GM23338 (cell line): ENCODE results near the gene GPR78.

Experiments
- CREB1 ChIP-seq: fragments of 250-450 bp; sonication (Bioruptor Pico); IDR thresholded peaks from 2 replicates; pipeline ENCODE4 v1.5.0; 2020; ENCODE audit warnings: low read depth, mild to moderate bottlenecking, moderate library complexity
- CTCF ChIP-seq, 2 experiments: fragments of 200-600 bp in 1 of 2; sonication (generic) in 1 of 2; conservative IDR thresholded peaks; 2 replicates each; pipeline versions ENCODE4 v1.5.1 to v1.6.1; 2016 to 2017; ENCODE audit warnings: antibody characterized with exemption in 2 of 2, low read depth in 2 of 2, mild to moderate bottlenecking in 2 of 2, moderate library complexity in 1 of 2
- EZH2 ChIP-seq: fragments of 200-600 bp; sonication (generic); IDR thresholded peaks from one replicate; pipeline ENCODE4 v1.8.0; 2017; ENCODE audit warnings: antibody characterized with exemption, mild to moderate bottlenecking, low read depth; ENCODE audit not compliant: unreplicated experiment
- EZH2phosphoT487 ChIP-seq: fragments of 200-600 bp; sonication (generic); IDR thresholded peaks from one replicate; pipeline ENCODE4 v1.8.1; 2018; ENCODE audit warnings: antibody characterized with exemption; ENCODE audit not compliant: unreplicated experiment
- JUNB ChIP-seq: IDR thresholded peaks from one replicate; pipeline ENCODE4 v1.6.1; 2016; ENCODE audit warnings: antibody characterized with exemption; ENCODE audit not compliant: unreplicated experiment
- POLR2AphosphoS5 ChIP-seq: IDR thresholded peaks from 2 replicates; pipeline ENCODE4 v1.6.1; 2016; ENCODE audit warnings: antibody characterized with exemption, low read depth
- REST ChIP-seq: IDR thresholded peaks from one replicate; pipeline ENCODE4 v1.6.1; 2018; ENCODE audit warnings: antibody characterized with exemption; ENCODE audit not compliant: unreplicated experiment
- STAT1 ChIP-seq: IDR thresholded peaks from one replicate; pipeline ENCODE4 v1.6.1; 2016; ENCODE audit warnings: antibody characterized with exemption; ENCODE audit not compliant: unreplicated experiment
- ZNF114 ChIP-seq: fragments of 250-450 bp; sonication (Bioruptor Pico); IDR thresholded peaks from 2 replicates; pipeline ENCODE4 v1.5.0; 2020; ENCODE audit warnings: mild to moderate bottlenecking, moderate library complexity

GRCh38 chr4:8593264-8594096 is 13.3 kb downstream of the GPR78 start:
- TF ChIP-seq CTCF (conservative IDR thresholded peaks at IDR 0.05; ENCODE audit: low read depth in 2 of 2) (no peak), EZH2 (no peak), POLR2AphosphoS5 (no peak), REST (no peak), CREB1 (CRISPR knock-in tag) (no peak), EZH2phosphoT487 (no peak), STAT1 (no peak), ZNF114 (CRISPR knock-in tag) (no peak), JUNB (no peak)
